Activated CD8-positive, alpha-beta memory T cell treated with anti-CD3 and anti-CD28 coated beads, Interleukin-2, amount 50 U/mL, for 48 hours (primary cell): ENCODE measurements around the gene POLR2A.
A peak's percentile ranks its signal among the peaks of the same experiment; 100 is the strongest.
"Not testable (repeated sequence)": the region's sequence is repeated elsewhere in the genome, so short reads cannot be mapped to it uniquely, and the experiment has no call there.

ENCODE experiments used
- DNase-seq: peaks from one replicate; pipeline ENCODE4 v3.0.0-alpha.2; 2020

Gene POLR2A

GRCh38 chr17:7479213-7480088 is 4.7 kb upstream of the POLR2A start, which contains the start of gene ZBTB4:
ZBTB4 (minus strand) TSS chr17:7479631; CDS start chr17:7466801, 12,830 bp downstream.
- peak; percentile 80 for DNase-seq

GRCh38 chr17:7480089-7480384 is 4.1 kb upstream of the POLR2A start:
- DNase-seq, result no peak

GRCh38 chr17:7481275-7481674 is 2.9 kb upstream of the POLR2A start, which contains the start of gene SLC35G6:
SLC35G6 (plus strand) TSS chr17:7481446; CDS start chr17:7481517, 71 bp downstream.
- not testable (repeated sequence) for DNase-seq

GRCh38 chr17:7481842-7482741 is 2.1 kb upstream of the POLR2A start:
- DNase-seq, result not testable (repeated sequence)

- not testable (repeated sequence) for DNase-seq
Observed at GRCh38 chr17:7482742-7483088, 1.5 kb upstream of the POLR2A start.

- peak; percentile 91 for DNase-seq
Observed at GRCh38 chr17:7483255-7484066, 705 bp upstream of the POLR2A start.

GRCh38 chr17:7484919-7485377 is 782 bp downstream of the POLR2A start:
- DNase-seq, result no peak

- no peak for DNase-seq
Observed at GRCh38 chr17:7486181-7486580, 2.0 kb downstream of the POLR2A start.

- DNase-seq, result no peak
Observed at GRCh38 chr17:7490144-7490543, 6.0 kb downstream of the POLR2A start.

GRCh38 chr17:7491583-7491982 is 7.4 kb downstream of the POLR2A start:
- no peak for DNase-seq

- DNase-seq, result no peak
Observed at GRCh38 chr17:7493941-7494340, 9.8 kb downstream of the POLR2A start.

GRCh38 chr17:7495906-7496434 is 11.8 kb downstream of the POLR2A start:
- DNase-seq, result no peak

- no peak for DNase-seq
Observed at GRCh38 chr17:7496470-7497183, 12.5 kb downstream of the POLR2A start.

- DNase-seq, result no peak
Observed at GRCh38 chr17:7497228-7497627, 13.1 kb downstream of the POLR2A start.

GRCh38 chr17:7497636-7498035 is 13.5 kb downstream of the POLR2A start:
- DNase-seq, result no peak

GRCh38 chr17:7499161-7499560 is 15.0 kb downstream of the POLR2A start:
- no peak for DNase-seq

- no peak for DNase-seq
Observed at GRCh38 chr17:7501729-7502128, 17.6 kb downstream of the POLR2A start.

GRCh38 chr17:7502171-7502847 is 18.1 kb downstream of the POLR2A start:
- DNase-seq, result no peak

- no peak for DNase-seq
Observed at GRCh38 chr17:7502987-7503386, 18.8 kb downstream of the POLR2A start.

- DNase-seq, result no peak
Observed at GRCh38 chr17:7503521-7503920, 19.4 kb downstream of the POLR2A start.

GRCh38 chr17:7508145-7508544 is 24.0 kb downstream of the POLR2A start:
- no peak for DNase-seq
